Calu3 (cell line): Measurements from ENCODE around the gene CCDC92B. TPM values are rescaled to one million over a fixed set of nuclear protein-coding genes. Genes with fewer than 3 reads are reported as not detected.

ENCODE experiments used
- BruUV-seq: library from RNA; stranded (reverse); fragments of 400-500 nt; replicated peaks from 2 replicates; lab custom pipeline; 2021; lab: Mats Ljungman, UMichigan
- CTCF ChIA-PET: fragments of 300-600 bp; sonication (Branson Sonifier 250); formaldehyde crosslinking; loops from one replicate; lab custom pipeline; 2022; ENCODE audit warnings: antibody characterized with exemption; lab: Charles Lee
- DNase-seq: peaks from one replicate; pipeline ENCODE4 v3.0.0; 2022
- H3K27ac Mint-ChIP-seq: one replicate; pipeline ENCODE4 v1.8.0; 2022; ENCODE audit warnings: mixed read lengths; ENCODE audit not compliant: unreplicated experiment
- H3K27me3 Mint-ChIP-seq: one replicate; pipeline ENCODE4 v1.8.0; 2022; ENCODE audit warnings: mixed read lengths; ENCODE audit not compliant: unreplicated experiment
- H3K36me3 Mint-ChIP-seq: one replicate; pipeline ENCODE4 v1.8.0; 2022; ENCODE audit warnings: mild to moderate bottlenecking, moderate library complexity, mixed read lengths; ENCODE audit not compliant: insufficient read depth, unreplicated experiment
- H3K4me1 Mint-ChIP-seq: one replicate; pipeline ENCODE4 v1.8.0; 2022; ENCODE audit warnings: mild to moderate bottlenecking, low read depth, mixed read lengths; ENCODE audit not compliant: unreplicated experiment
- H3K4me3 Mint-ChIP-seq: one replicate; pipeline ENCODE4 v1.8.0; 2022; ENCODE audit warnings: mild to moderate bottlenecking, low read depth, moderate library complexity, mixed read lengths; ENCODE audit not compliant: unreplicated experiment
- H3K9me3 Mint-ChIP-seq: one replicate; pipeline ENCODE4 v1.8.0; 2022; ENCODE audit warnings: low read depth, mixed read lengths; ENCODE audit not compliant: unreplicated experiment
- CTCF ChIP-seq: fragments of 200-600 bp; IDR thresholded peaks from one replicate; pipeline ENCODE4 v1.8.0; 2022; ENCODE audit warnings: antibody characterized with exemption; ENCODE audit not compliant: unreplicated experiment
- intact Hi-C: fragments of 100-400 bp; cut with micrococcal nuclease; formaldehyde crosslinking; loops from one replicate; pipeline ENCODE4 v1.10.0; 2022; ENCODE audit not compliant: unreplicated experiment
- total RNA-seq: library from RNA; stranded (reverse); gene quantifications from 2 replicates; pipeline ENCODE4 v1.2.3, GENCODE V29; 2022

Gene CCDC92B
- total RNA-seq, 1 experiment from 2014 or later: not detected

DNA sequence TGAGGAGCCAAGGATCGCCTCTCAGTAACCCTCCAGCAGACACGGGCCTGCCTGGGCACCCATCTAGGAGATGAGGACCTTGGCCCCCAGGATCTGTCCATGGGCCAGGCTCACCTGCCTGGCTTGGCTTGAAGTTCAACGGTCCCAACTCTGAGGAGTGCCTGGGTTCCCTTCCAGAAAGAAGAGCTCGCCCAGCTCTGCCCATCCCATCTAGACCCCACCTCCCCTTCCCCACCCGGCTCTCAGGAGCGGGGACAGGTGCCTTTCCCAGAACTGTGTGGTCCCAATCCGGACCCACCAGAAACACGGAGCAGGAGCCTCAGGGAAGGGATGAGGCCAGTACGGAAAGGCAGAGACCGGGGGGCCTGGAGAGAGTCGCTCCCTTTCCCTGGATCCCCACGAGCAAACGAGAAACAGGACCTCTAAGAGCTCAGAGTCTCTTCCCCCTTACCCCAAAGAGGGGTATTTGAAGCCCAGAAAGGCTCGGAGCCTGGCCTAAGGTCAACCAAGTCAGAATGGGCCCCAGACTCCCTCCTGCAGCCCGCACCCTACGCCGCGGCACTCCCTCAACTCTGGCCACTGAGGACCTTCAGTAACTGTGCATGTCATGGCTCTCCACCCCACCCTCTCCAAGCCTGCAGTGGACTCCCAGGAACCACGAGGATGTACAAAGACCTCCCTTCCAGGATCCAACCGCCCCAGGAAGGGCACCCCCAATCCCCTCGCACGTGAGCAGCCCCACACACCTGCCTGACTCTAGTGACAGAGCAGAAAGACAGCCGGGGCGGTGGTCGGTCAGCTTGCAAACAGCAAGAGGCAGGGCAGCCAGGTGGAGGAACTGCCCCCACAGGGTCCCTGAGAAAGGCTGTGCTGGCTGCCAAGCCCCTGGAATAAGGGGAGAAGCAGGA, 43.3 kb downstream of the CCDC92B start:
- TF ChIP-seq CTCF: no peak
- intact Hi-C loops: no loop called here
- CTCF ChIA-PET: no interaction called here
- peaks cover 40% of the 10 kb centered on the region for H3K36me3 Mint-ChIP-seq
- H3K9me3 Mint-ChIP-seq: no peaks in the 10 kb centered on the region
- no peak overlapping the region for H3K4me3 Mint-ChIP-seq
- BruUV-seq: no TSS peak
- H3K27me3 Mint-ChIP-seq: no peaks in the 10 kb centered on the region
- H3K4me1 Mint-ChIP-seq: peaks cover 21% of the 10 kb centered on the region
- no peak overlapping the region for H3K27ac Mint-ChIP-seq
- DNase-seq: no peak

GRCh38 chr17:2705263-2705662, 44.2 kb downstream of the CCDC92B start:
- no peak overlapping the region for H3K4me3 Mint-ChIP-seq
- CTCF ChIA-PET: no interaction called here
- no peaks in the 10 kb centered on the region for H3K9me3 Mint-ChIP-seq
- no peak for DNase-seq
- H3K27me3 Mint-ChIP-seq: no peaks in the 10 kb centered on the region
- H3K4me1 Mint-ChIP-seq: peaks cover 21% of the 10 kb centered on the region
- intact Hi-C loops: no loop called here
- no peak for TF ChIP-seq CTCF
- H3K36me3 Mint-ChIP-seq: peaks cover 35% of the 10 kb centered on the region
- BruUV-seq: no TSS peak
- H3K27ac Mint-ChIP-seq: no peak overlapping the region

DNA sequence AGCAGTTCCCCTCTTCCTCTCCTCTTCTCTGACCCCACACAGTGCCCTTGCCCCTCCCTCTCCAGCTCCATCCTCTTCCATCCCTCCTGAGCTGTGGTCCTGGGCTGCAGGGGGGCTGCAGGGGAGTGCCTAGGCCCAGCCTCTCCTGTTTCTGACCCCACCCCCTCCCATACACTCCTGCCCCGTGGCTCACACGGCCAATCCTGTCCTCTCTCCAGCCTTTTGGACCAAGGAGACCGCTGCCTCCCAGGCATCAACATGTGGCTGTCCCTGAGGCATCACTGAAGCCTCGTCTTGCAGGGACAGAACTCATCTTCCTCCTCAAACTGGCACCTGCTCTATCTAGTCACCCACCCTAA, 44.6 kb downstream of the CCDC92B start:
- BruUV-seq: no TSS peak
- Mint-ChIP-seq H3K4me1 (peaks cover 17% of the 10 kb centered on the region), H3K9me3 (no peaks in the 10 kb centered on the region), H3K36me3 (peaks cover 35% of the 10 kb centered on the region), H3K27me3 (no peaks in the 10 kb centered on the region), H3K4me3 (no peak overlapping the region), H3K27ac (no peak overlapping the region)
- no peak for DNase-seq
- TF ChIP-seq CTCF: no peak
- CTCF ChIA-PET: no interaction called here
- intact Hi-C loops: no loop called here

DNA sequence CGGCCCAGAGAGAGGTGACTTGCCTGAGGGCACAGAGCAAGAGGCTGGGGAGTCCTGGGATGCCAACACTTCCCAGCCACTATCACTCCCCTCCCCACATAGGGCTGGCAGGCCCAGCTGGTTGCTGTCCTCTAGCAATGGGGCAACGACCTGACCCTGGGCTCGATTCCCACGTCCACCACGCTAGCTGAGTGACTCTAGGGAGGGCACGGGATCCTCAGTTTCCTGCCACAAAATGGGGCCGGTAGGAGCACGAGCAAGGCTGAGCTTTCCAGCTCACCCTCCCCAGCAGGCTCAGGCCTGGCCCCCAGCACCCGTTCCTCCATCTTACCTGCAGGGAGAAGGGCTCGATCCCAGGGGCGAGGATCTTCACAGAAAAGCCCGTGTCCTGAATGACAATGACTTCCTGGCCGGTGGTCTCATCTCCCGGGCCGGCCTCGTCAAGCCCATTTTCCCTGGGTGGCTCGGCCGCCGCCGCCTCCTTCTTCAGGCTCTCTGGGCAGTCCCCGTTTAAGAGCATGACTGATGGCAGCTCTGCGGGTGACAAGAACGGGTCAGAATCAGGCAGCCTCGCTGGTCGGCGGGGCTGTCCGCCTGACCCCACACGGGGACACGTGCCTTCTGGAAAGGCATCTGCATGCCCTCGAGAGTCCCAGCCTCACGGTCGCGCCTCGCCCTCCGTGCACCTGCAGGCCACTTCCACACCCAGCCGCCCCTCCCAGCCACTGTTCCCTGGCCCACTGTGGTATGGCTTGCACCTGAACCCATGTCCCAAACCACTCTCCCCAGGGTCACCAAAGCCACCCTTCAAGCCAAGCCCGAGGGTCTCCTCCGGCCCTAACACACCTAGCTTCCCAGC, 45.2 kb downstream of the CCDC92B start:
- DNase-seq: no peak
- Mint-ChIP-seq H3K36me3 (peaks cover 34% of the 10 kb centered on the region), H3K9me3 (no peaks in the 10 kb centered on the region), H3K27me3 (no peaks in the 10 kb centered on the region), H3K4me3 (no peak overlapping the region), H3K4me1 (peaks cover 11% of the 10 kb centered on the region), H3K27ac (no peak overlapping the region)
- CTCF ChIA-PET: no interaction called here
- TF ChIP-seq CTCF: no peak
- intact Hi-C loops: no loop called here
- no TSS peak for BruUV-seq
